Measurements from ENCODE around the gene IGFLR1.

IGFLR1 gene

DNA sequence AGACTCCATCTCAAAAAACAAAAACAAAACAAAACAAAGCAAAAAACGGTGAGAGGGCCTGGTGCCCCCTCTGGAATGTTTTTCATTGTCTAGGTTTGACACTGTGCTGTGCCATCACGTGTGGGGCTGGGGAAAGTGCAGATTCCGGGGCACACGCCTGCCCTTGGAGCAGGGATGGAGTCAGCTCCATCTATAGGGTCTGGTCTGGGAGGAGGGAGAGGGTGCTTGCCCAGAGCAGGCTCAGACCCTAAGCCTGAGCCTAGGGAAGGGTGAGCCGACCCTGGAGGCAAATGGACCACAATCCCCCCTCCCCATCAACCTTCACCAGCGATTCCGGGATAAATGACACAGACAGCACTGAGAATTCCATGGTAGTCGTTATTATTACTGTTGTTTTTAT is 48.8 kb downstream of the IGFLR1 start:
- TF ChIP-seq, protein P1, sequence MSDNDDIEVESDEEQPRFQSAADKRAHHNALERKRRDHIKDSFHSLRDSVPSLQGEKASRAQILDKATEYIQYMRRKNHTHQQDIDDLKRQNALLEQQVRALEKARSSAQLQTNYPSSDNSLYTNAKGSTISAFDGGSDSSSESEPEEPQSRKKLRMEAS (IDR thresholded peaks at IDR 0.05), result no peak
- TF ChIP-seq, protein P2, sequence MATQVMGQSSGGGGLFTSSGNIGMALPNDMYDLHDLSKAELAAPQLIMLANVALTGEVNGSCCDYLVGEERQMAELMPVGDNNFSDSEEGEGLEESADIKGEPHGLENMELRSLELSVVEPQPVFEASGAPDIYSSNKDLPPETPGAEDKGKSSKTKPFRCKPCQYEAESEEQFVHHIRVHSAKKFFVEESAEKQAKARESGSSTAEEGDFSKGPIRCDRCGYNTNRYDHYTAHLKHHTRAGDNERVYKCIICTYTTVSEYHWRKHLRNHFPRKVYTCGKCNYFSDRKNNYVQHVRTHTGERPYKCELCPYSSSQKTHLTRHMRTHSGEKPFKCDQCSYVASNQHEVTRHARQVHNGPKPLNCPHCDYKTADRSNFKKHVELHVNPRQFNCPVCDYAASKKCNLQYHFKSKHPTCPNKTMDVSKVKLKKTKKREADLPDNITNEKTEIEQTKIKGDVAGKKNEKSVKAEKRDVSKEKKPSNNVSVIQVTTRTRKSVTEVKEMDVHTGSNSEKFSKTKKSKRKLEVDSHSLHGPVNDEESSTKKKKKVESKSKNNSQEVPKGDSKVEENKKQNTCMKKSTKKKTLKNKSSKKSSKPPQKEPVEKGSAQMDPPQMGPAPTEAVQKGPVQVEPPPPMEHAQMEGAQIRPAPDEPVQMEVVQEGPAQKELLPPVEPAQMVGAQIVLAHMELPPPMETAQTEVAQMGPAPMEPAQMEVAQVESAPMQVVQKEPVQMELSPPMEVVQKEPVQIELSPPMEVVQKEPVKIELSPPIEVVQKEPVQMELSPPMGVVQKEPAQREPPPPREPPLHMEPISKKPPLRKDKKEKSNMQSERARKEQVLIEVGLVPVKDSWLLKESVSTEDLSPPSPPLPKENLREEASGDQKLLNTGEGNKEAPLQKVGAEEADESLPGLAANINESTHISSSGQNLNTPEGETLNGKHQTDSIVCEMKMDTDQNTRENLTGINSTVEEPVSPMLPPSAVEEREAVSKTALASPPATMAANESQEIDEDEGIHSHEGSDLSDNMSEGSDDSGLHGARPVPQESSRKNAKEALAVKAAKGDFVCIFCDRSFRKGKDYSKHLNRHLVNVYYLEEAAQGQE (IDR thresholded peaks at IDR 0.05; ENCODE audit: low read depth), result no peak
- TF ChIP-seq TAF1 (IDR thresholded peaks at IDR 0.05; ENCODE audit: low read depth) (no peak), FOXM1 (IDR thresholded peaks at IDR 0.05; ENCODE audit: borderline replicate concordance, low read depth) (no peak), CEBPB (IDR thresholded peaks at IDR 0.05) (no peak), EP300 (IDR thresholded peaks at IDR 0.05; ENCODE audit: borderline replicate concordance) (no peak), TEAD4 (IDR thresholded peaks at IDR 0.05) (no peak), RAD21 (IDR thresholded peaks at IDR 0.05; ENCODE audit: low read depth) (no peak), EGR1 (IDR thresholded peaks at IDR 0.05) (no peak), CREB1 (IDR thresholded peaks at IDR 0.05; ENCODE audit: low read depth) (no peak), NFIC (IDR thresholded peaks at IDR 0.05) (no peak), TCF12 (IDR thresholded peaks at IDR 0.05; ENCODE audit: low read depth) (no peak), ZBTB7A (IDR thresholded peaks at IDR 0.05; ENCODE audit: low read depth) (no peak), YY1 (IDR thresholded peaks at IDR 0.05; ENCODE audit: low read depth) (no peak)
- TF ChIP-seq, protein P3, sequence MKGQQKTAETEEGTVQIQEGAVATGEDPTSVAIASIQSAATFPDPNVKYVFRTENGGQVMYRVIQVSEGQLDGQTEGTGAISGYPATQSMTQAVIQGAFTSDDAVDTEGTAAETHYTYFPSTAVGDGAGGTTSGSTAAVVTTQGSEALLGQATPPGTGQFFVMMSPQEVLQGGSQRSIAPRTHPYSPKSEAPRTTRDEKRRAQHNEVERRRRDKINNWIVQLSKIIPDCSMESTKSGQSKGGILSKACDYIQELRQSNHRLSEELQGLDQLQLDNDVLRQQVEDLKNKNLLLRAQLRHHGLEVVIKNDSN (IDR thresholded peaks at IDR 0.05), result no peak

DNA sequence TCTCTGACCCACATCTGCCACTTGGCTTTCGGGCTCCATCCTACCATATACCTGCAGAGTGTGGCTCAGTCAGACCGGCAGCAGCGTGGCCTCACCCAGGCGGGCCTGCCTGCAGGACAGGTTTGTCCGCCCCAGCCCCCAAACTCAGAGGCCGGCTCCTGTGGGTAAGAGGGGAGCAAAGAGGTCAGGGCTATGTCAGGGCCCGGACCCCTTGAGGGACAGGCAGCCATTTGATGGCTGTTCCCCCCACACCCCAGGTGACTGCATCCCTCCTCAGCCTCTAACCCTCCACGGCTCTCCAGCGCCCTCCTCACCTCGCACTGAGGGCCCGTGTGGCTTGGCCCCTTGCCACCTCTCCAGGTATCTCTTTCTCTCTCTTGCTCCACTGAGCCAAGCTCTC is 50.2 kb downstream of the IGFLR1 start:
- TF ChIP-seq NFIC (IDR thresholded peaks at IDR 0.05), result peak; percentile 61
- TF ChIP-seq, protein P3 (IDR thresholded peaks at IDR 0.05), result no peak
- TF ChIP-seq RAD21 (IDR thresholded peaks at IDR 0.05; ENCODE audit: low read depth), result 0 out of 2 replicates have a peak, but pooled peaks have one; percentile 12

DNA sequence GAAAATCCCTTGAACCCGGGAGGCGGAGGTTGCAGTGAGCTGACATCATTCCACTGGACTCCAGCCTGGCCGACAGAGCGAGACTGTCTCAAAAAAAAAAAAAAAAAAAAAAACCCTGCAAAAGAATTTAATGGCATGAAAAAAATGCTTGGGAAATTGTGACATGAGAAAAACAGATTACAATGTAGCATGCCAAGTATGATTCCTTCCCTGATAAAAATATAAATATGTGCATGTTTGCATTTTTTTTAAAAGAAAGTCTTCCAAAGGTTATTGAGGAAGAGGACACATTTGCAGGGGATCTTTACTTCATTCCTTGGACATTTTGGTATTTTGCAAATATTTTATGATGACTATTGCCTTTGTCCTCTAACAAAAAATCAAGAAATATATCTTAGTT is 52.4 kb downstream of the IGFLR1 start:
- TF ChIP-seq TEAD4 (IDR thresholded peaks at IDR 0.05) (no peak), FOXM1 (IDR thresholded peaks at IDR 0.05; ENCODE audit: borderline replicate concordance, low read depth) (no peak), YY1 (IDR thresholded peaks at IDR 0.05; ENCODE audit: low read depth) (no peak), EP300 (IDR thresholded peaks at IDR 0.05; ENCODE audit: borderline replicate concordance) (no peak), TAF1 (IDR thresholded peaks at IDR 0.05; ENCODE audit: low read depth) (no peak), CEBPB (IDR thresholded peaks at IDR 0.05) (no peak), RAD21 (IDR thresholded peaks at IDR 0.05; ENCODE audit: low read depth) (no peak), NFIC (IDR thresholded peaks at IDR 0.05) (no peak), EGR1 (IDR thresholded peaks at IDR 0.05) (no peak), ZBTB7A (IDR thresholded peaks at IDR 0.05; ENCODE audit: low read depth) (no peak)
- TF ChIP-seq, protein P3 (IDR thresholded peaks at IDR 0.05), result no peak
- TF ChIP-seq, protein P2 (IDR thresholded peaks at IDR 0.05; ENCODE audit: low read depth), result no peak
